Aorta (tissue), 5 donors: ENCODE data around the gene TIMM44. TPM values are rescaled to one million over a fixed set of nuclear protein-coding genes. Genes with fewer than 3 reads are reported as not detected.
"Not testable (repeated sequence)": the region's sequence is repeated elsewhere in the genome, so short reads cannot be mapped to it uniquely, and the experiment has no call there.

Experiments
- ATAC-seq: fragments of 200-7000 bp; cut with Tn5 transposase; one replicate; pipeline ENCODE4 v1.9.1; 2022; ENCODE audit warnings: moderate library complexity; ENCODE audit not compliant: low FRiP score
- DNase-seq, 2 donors: peaks; one replicate each; pipeline ENCODE4 v3.0.0-alpha.2; 2020
- H3K27ac ChIP-seq, 2 donors: one replicate each; pipeline ENCODE4 v1.5.1; 2013; ENCODE audit warnings: low read length in 2 of 2, mild to moderate bottlenecking in 2 of 2, moderate library complexity in 2 of 2, control low read depth in 1 of 2, inconsistent platforms in 1 of 2, low read depth in 1 of 2
- H3K27me3 ChIP-seq, 2 donors: one replicate each; pipeline ENCODE4 v1.6.1; 2013; ENCODE audit warnings: control low read depth in 1 of 2, low read length in 1 of 2, mild to moderate bottlenecking in 1 of 2, moderate library complexity in 1 of 2; ENCODE audit not compliant: insufficient read depth in 2 of 2, control insufficient read depth in 1 of 2
- H3K36me3 ChIP-seq, 2 donors: one replicate each; pipeline ENCODE4 v1.6.1; 2013; ENCODE audit warnings: control low read depth in 1 of 2, low read length in 1 of 2, mild to moderate bottlenecking in 1 of 2; ENCODE audit not compliant: insufficient read depth in 2 of 2, control insufficient read depth in 1 of 2
- H3K4me1 ChIP-seq, 2 donors: one replicate each; pipeline ENCODE4 v1.6.1; 2013; ENCODE audit warnings: low read length in 2 of 2, control low read depth in 1 of 2, mild to moderate bottlenecking in 1 of 2, moderate library complexity in 1 of 2; ENCODE audit not compliant: insufficient read depth in 2 of 2, control insufficient read depth in 1 of 2
- H3K4me3 ChIP-seq, 2 donors: one replicate each; pipeline ENCODE4 v1.5.1; 2013; ENCODE audit warnings: low read length in 2 of 2, control low read depth in 1 of 2, mild to moderate bottlenecking in 1 of 2
- H3K9me3 ChIP-seq: one replicate; pipeline ENCODE4 v1.6.1; 2013; ENCODE audit warnings: mild to moderate bottlenecking, low read length; ENCODE audit not compliant: control insufficient read depth
- WGBS, 2 donors: extraction: QIAGEN DNeasy Blood & Tissue Kit; methylation state at CpG; one replicate each; pipeline ENCODE4 v1.1.7; 2013; 5-methylcytosine and 5-hydroxymethylcytosine counted together
- intact Hi-C, 2 donors: fragments of 100-400 bp; cut with DNase I; formaldehyde crosslinking; loops; one replicate each; pipeline versions ENCODE4 v1.14.2 to v1.15.0; 2022
- polyA plus RNA-seq, 2 donors: library from polyadenylated mRNA; stranded (reverse); fragments of 200-250 nt; gene quantifications; one replicate each; pipeline ENCODE4 v1.2.3, GENCODE V29; 2013
- total RNA-seq, 2 donors: library from RNA; stranded (reverse); fragmentation: NEBNext Ultra II Directional; extraction: Animal tissue kit (Norgen Biotek cat#: 25700); gene quantifications; one replicate each; pipeline ENCODE4 v1.2.1, GENCODE V29; 2021
- donor health status: healthy with polysubstance abuse.
- donor health status: Bipolar disorder and iron deficiency.
- donor health status: DM: no; HTN: no; CAD: no.
- donor health status: DM: no; HTN: no; CAD: no.
- donor health status: DM: yes; HTN: yes; CAD: no.

TIMM44 gene
- total and polyA plus RNA-seq, 4 donors, result 26.4 to 126 (median 49.0) TPM

GRCh38 chr19:7932276-7932929 is 11.1 kb downstream of the TIMM44 start:
- no peak for ATAC-seq
- intact Hi-C loops, result no loop called here

GRCh38 chr19:7931221-7932061 is 12.0 kb downstream of the TIMM44 start:
- no peaks in the 10 kb centered on the region for H3K27me3 ChIP-seq
- peaks cover 0 to 14% of the 10 kb centered on the region in 2 donors for H3K36me3 ChIP-seq
- H3K9me3 ChIP-seq, result no peaks in the 10 kb centered on the region
- no peak overlapping the region for H3K4me3 ChIP-seq
- intact Hi-C loops, result no loop called here
- DNase-seq, result peak in 1 of 2 donors; percentile 49
- H3K27ac ChIP-seq, result no peak overlapping the region
- WGBS, 2 donors, result 60 to 77% methylated on average over 34 to 36 of the region's 36 CpGs
- ATAC-seq, result no peak
- H3K4me1 ChIP-seq, result no peaks in the 10 kb centered on the region

More at GRCh38 chr19:7932276-7932929, 11.1 kb downstream of the TIMM44 start:
- no peak for DNase-seq
- WGBS, 2 donors, result 91 to 93% methylated on average over 32 of the region's 32 CpGs
- H3K4me3 ChIP-seq, result no peak overlapping the region
- peaks cover 0 to 17% of the 10 kb centered on the region in 2 donors for H3K36me3 ChIP-seq
- H3K4me1 ChIP-seq, result no peaks in the 10 kb centered on the region
- H3K9me3 ChIP-seq, result no peaks in the 10 kb centered on the region
- no peaks in the 10 kb centered on the region for H3K27me3 ChIP-seq
- no peak overlapping the region for H3K27ac ChIP-seq

GRCh38 chr19:7930765-7931164 is 12.7 kb downstream of the TIMM44 start:
- H3K27me3 ChIP-seq, result no peaks in the 10 kb centered on the region
- ATAC-seq, result no peak
- intact Hi-C loops, result no loop called here
- no peak overlapping the region for H3K27ac ChIP-seq
- no peak for DNase-seq
- no peaks in the 10 kb centered on the region for H3K4me1 ChIP-seq
- no peak overlapping the region for H3K4me3 ChIP-seq
- no peaks in the 10 kb centered on the region for H3K9me3 ChIP-seq
- 17 to 49% methylated on average over 7 of the region's 7 CpGs for WGBS, 2 donors
- H3K36me3 ChIP-seq, result peaks cover 0 to 14% of the 10 kb centered on the region in 2 donors

GRCh38 chr19:7930030-7930429 is 13.4 kb downstream of the TIMM44 start:
- H3K27me3 ChIP-seq, intact Hi-C loops, H3K27ac ChIP-seq, DNase-seq, ATAC-seq, H3K4me3 ChIP-seq, H3K4me1 ChIP-seq, H3K9me3 ChIP-seq: not testable (repeated sequence)
- whole genome bisulfite sequencing, 2 donors, result 82 to 89% methylated on average over 8 to 11 of the region's 11 CpGs
- H3K36me3 ChIP-seq, result peaks cover 0 to 14% of the 10 kb centered on the region in 2 donors

- intact Hi-C loops, result no loop called here
- 16 to 25% methylated on average over 24 of the region's 24 CpGs for WGBS, 2 donors
- H3K4me3 ChIP-seq, result no peak overlapping the region
- H3K36me3 ChIP-seq, result peaks cover 0 to 14% of the 10 kb centered on the region in 2 donors
- DNase-seq, result peak; percentile 82 to 91
- H3K9me3 ChIP-seq, result no peaks in the 10 kb centered on the region
- H3K27ac ChIP-seq, result peak overlapping the region; percentile 81 to 89
- no peaks in the 10 kb centered on the region for H3K4me1 ChIP-seq
- H3K27me3 ChIP-seq, result no peaks in the 10 kb centered on the region
- peak; percentile 40 for ATAC-seq
Observed at GRCh38 chr19:7928741-7929701, 14.4 kb downstream of the TIMM44 start.

GRCh38 chr19:7928334-7928706 is 15.1 kb downstream of the TIMM44 start:
- 24 to 43% methylated on average over 9 of the region's 9 CpGs for WGBS, 2 donors

GRCh38 chr19:7927605-7928333 is 15.7 kb downstream of the TIMM44 start:
- H3K9me3 ChIP-seq, result no peaks in the 10 kb centered on the region
- H3K27me3 ChIP-seq, result no peaks in the 10 kb centered on the region
- H3K4me3 ChIP-seq, result no peak overlapping the region
- 72 to 82% methylated on average over 23 of the region's 23 CpGs for WGBS, 2 donors
- DNase-seq (peak; percentile 56 to 78), ATAC-seq (peak; percentile 1)
- intact Hi-C loops, result no loop called here
- H3K27ac ChIP-seq, result peak overlapping the region in 1 of 2 donors; percentile 61
- no peaks in the 10 kb centered on the region for H3K4me1 ChIP-seq
- peaks cover 0 to 8% of the 10 kb centered on the region in 2 donors for H3K36me3 ChIP-seq

More at GRCh38 chr19:7928334-7928706, 15.1 kb downstream of the TIMM44 start:
- H3K27ac ChIP-seq, result peak overlapping the region in 1 of 2 donors; percentile 61
- intact Hi-C loops, result no loop called here
- no peaks in the 10 kb centered on the region for H3K4me1 ChIP-seq
- no peaks in the 10 kb centered on the region for H3K27me3 ChIP-seq
- peak in 1 of 2 donors; percentile 56 for DNase-seq
- no peak for ATAC-seq
- peaks cover 0 to 12% of the 10 kb centered on the region in 2 donors for H3K36me3 ChIP-seq
- no peaks in the 10 kb centered on the region for H3K9me3 ChIP-seq
- H3K4me3 ChIP-seq, result no peak overlapping the region
